SK-N-SH (cell line): ENCODE data around the gene DZIP1L. TPM values are rescaled to one million over a fixed set of nuclear protein-coding genes. Genes with fewer than 3 reads are reported as not detected.

Source experiments
- CTCF ChIA-PET: fragments of 300-600, 350-600 bp; formaldehyde crosslinking; extraction: SDS; loops from one replicate; lab custom pipeline; 2021; lab: Yijun Ruan, JAX
- POLR2A ChIA-PET: fragments of 350-600 bp; sonication (Branson Sonifier 250); formaldehyde crosslinking; extraction: SDS; loops from one replicate; lab custom pipeline; 2020; ENCODE audit warnings: antibody characterized with exemption, inconsistent platforms; lab: Yijun Ruan, JAX
- DNase-seq: peaks from one replicate; pipeline ENCODE4 v3.0.0; 2012
- H2AFZ ChIP-seq: fragments of 200-600 bp; sonication (generic); 2 replicates; pipeline ENCODE4 v1.8.1; 2016; ENCODE audit warnings: antibody characterized with exemption, mild to moderate bottlenecking, low read depth
- H3F3A ChIP-seq: fragments of 200-600 bp; sonication (generic); replicated peaks from 2 replicates; pipeline ENCODE3; 2016; ENCODE audit warnings: antibody characterized with exemption, mild to moderate bottlenecking; ENCODE audit not compliant: insufficient read depth
- H3K27ac ChIP-seq, 2 experiments: fragments of 200-500 bp in 1 of 2; fragments of 200-600 bp in 1 of 2; sonication (Bioruptor generic) in 1 of 2; sonication (generic), shearing (Covaris generic) in 1 of 2; 2 replicates each; pipeline versions ENCODE4 v1.5.1 to v1.6.1; 2014 to 2016; ENCODE audit warnings: low read depth in 2 of 2, inconsistent platforms in 1 of 2, low read length in 1 of 2, mild to moderate bottlenecking in 1 of 2, mixed read lengths in 1 of 2
- H3K27me3 ChIP-seq: fragments of 200-600 bp; sonication (generic), shearing (Covaris generic); 2 replicates; pipeline ENCODE4 v1.6.1; 2016; ENCODE audit warnings: mixed run types; ENCODE audit not compliant: insufficient read depth
- H3K36me3 ChIP-seq, 2 experiments: fragments of 200-500 bp in 1 of 2; fragments of 200-600 bp in 1 of 2; sonication (Bioruptor generic) in 1 of 2; sonication (generic) in 1 of 2; replicated peaks in 1 of 2; 2 replicates each; pipeline versions ENCODE3 to v1.5.1; 2014 to 2016; ENCODE audit warnings: low read length in 1 of 2, mild to moderate bottlenecking in 1 of 2; ENCODE audit not compliant: insufficient read depth in 2 of 2, control insufficient read depth in 1 of 2
- H3K4me1 ChIP-seq, 2 experiments: fragments of 200-500 bp in 1 of 2; fragments of 200-600 bp in 1 of 2; sonication (Bioruptor generic) in 1 of 2; sonication (generic), shearing (Covaris generic) in 1 of 2; 2 replicates each; pipeline versions ENCODE4 v1.5.1 to v1.6.1; 2014 to 2016; ENCODE audit warnings: low read depth in 1 of 2, low read length in 1 of 2, mixed run types in 1 of 2; ENCODE audit not compliant: insufficient read depth in 2 of 2, control insufficient read depth in 1 of 2
- H3K4me2 ChIP-seq: fragments of 200-600 bp; sonication (generic), shearing (Covaris generic); 2 replicates; pipeline ENCODE4 v1.6.1; 2017; ENCODE audit warnings: mixed run types
- H3K4me3 ChIP-seq, 2 experiments: fragments of 200-500 bp in 1 of 2; fragments of 200-600 bp in 1 of 2; sonication (Bioruptor generic) in 1 of 2; sonication (generic), shearing (Covaris generic) in 1 of 2; 2 replicates each; pipeline versions ENCODE4 v1.5.1 to v1.8.1; 2014 to 2016; ENCODE audit warnings: low read depth in 2 of 2, inconsistent platforms in 1 of 2, low read length in 1 of 2, mild to moderate bottlenecking in 1 of 2, mixed read lengths in 1 of 2, moderate library complexity in 1 of 2
- H3K79me2 ChIP-seq: fragments of 200-600 bp; sonication (generic); 2 replicates; pipeline ENCODE4 v1.8.1; 2017; ENCODE audit warnings: mild to moderate bottlenecking; ENCODE audit not compliant: insufficient read depth
- H3K9ac ChIP-seq: fragments of 200-600 bp; sonication (generic); 2 replicates; pipeline ENCODE4 v1.6.1; 2017; ENCODE audit warnings: mixed run types
- H3K9me2 ChIP-seq: fragments of 200-600 bp; sonication (generic); 2 replicates; pipeline ENCODE4 v1.6.1; 2017; ENCODE audit warnings: mixed run types
- H3K9me3 ChIP-seq: fragments of 200-600 bp; sonication (generic); 2 replicates; pipeline ENCODE4 v1.6.1; 2017; ENCODE audit warnings: mixed run types, mild to moderate bottlenecking, moderate library complexity
- H4K20me1 ChIP-seq: fragments of 200-600 bp; sonication (generic); 2 replicates; pipeline ENCODE4 v1.6.1; 2017; ENCODE audit warnings: mild to moderate bottlenecking, mixed run types; ENCODE audit not compliant: insufficient read depth
- CHD2 ChIP-seq: fragments of 150-350 bp; IDR thresholded peaks from 2 replicates; pipeline ENCODE4 v1.6.1; 2018; ENCODE audit warnings: low read length; ENCODE audit not compliant: partially characterized antibody
- CTCF ChIP-seq: fragments of 200-600 bp; sonication (generic); IDR thresholded peaks from 2 replicates; pipeline ENCODE4 v1.6.1; 2017; ENCODE audit warnings: antibody characterized with exemption, mild to moderate bottlenecking, moderate library complexity
- ELF1 ChIP-seq: IDR thresholded peaks from 2 replicates; pipeline ENCODE4 v1.4.0; 2012
- EP300 ChIP-seq, 2 experiments: IDR thresholded peaks; 2 replicates each; pipeline versions ENCODE4 v1.4.0 to v1.6.1; 2012; ENCODE audit warnings: borderline replicate concordance in 1 of 2, low read depth in 1 of 2, low read length in 1 of 2
- EZH2phosphoT487 ChIP-seq: fragments of 200-600 bp; sonication (generic); IDR thresholded peaks from 2 replicates; pipeline ENCODE4 v1.6.1; 2017; ENCODE audit warnings: low read depth, mixed run types, mild to moderate bottlenecking, antibody characterized with exemption, moderate library complexity, borderline replicate concordance
- FOSL2 ChIP-seq: IDR thresholded peaks from 2 replicates; pipeline ENCODE4 v1.4.0; 2012; ENCODE audit warnings: low read depth, mild to moderate bottlenecking, moderate library complexity, borderline replicate concordance
- GABPA ChIP-seq: IDR thresholded peaks from 2 replicates; pipeline ENCODE4 v1.4.0; 2012; ENCODE audit warnings: low read depth, mild to moderate bottlenecking
- GATA2 ChIP-seq: sonication (generic); formaldehyde crosslinking; IDR thresholded peaks from 2 replicates; pipeline ENCODE4 v1.5.0; 2020; ENCODE audit warnings: mild to moderate bottlenecking, missing genetic modification reagents
- IRF3 ChIP-seq: fragments of 150-350 bp; IDR thresholded peaks from 2 replicates; pipeline ENCODE4 v1.6.1; 2016; ENCODE audit warnings: mild to moderate bottlenecking, low read depth, low read length
- JUND ChIP-seq: IDR thresholded peaks from 2 replicates; pipeline ENCODE4 v1.4.0; 2012
- MAX ChIP-seq: IDR thresholded peaks from 2 replicates; pipeline ENCODE4 v1.4.0; 2012; ENCODE audit warnings: low read depth
- MEF2A ChIP-seq: IDR thresholded peaks from 2 replicates; pipeline ENCODE4 v1.4.0; 2012; ENCODE audit warnings: low read depth, borderline replicate concordance
- NFIC ChIP-seq: IDR thresholded peaks from 2 replicates; pipeline ENCODE4 v1.4.0; 2012; ENCODE audit warnings: borderline replicate concordance
- NRF1 ChIP-seq: IDR thresholded peaks from 2 replicates; pipeline ENCODE4 v1.6.1; 2012; ENCODE audit warnings: low read depth, mild to moderate bottlenecking, low read length
- PBX3 ChIP-seq: IDR thresholded peaks from 2 replicates; pipeline ENCODE4; 2012
- RAD21 ChIP-seq: IDR thresholded peaks from 2 replicates; pipeline ENCODE4 v1.6.1; 2012; ENCODE audit warnings: mild to moderate bottlenecking, low read length
- RCOR1 ChIP-seq: fragments of 150-350 bp; IDR thresholded peaks from 2 replicates; pipeline ENCODE4 v1.6.1; 2017; ENCODE audit warnings: antibody characterized with exemption, low read length
- RFX5 ChIP-seq: IDR thresholded peaks from 2 replicates; pipeline ENCODE4 v1.6.1; 2012; ENCODE audit warnings: mild to moderate bottlenecking, improper control_type of control experiment, low read length
- RXRA ChIP-seq: IDR thresholded peaks from 2 replicates; pipeline ENCODE4 v1.4.0; 2012; ENCODE audit warnings: low read depth, mild to moderate bottlenecking, borderline replicate concordance
- SIN3A ChIP-seq: IDR thresholded peaks from 2 replicates; pipeline ENCODE4 v1.6.1; 2012; ENCODE audit warnings: low read depth, mild to moderate bottlenecking, low read length, moderate library complexity, borderline replicate concordance
- SMC3 ChIP-seq: IDR thresholded peaks from 2 replicates; pipeline ENCODE4 v1.6.1; 2012; ENCODE audit warnings: low read depth, low read length, improper control_type of control experiment
- TEAD4 ChIP-seq: IDR thresholded peaks from 2 replicates; pipeline ENCODE4 v1.4.0; 2012; ENCODE audit warnings: mild to moderate bottlenecking, borderline replicate concordance; ENCODE audit not compliant: insufficient read depth
- USF1 ChIP-seq: IDR thresholded peaks from 2 replicates; pipeline ENCODE4 v1.4.0; 2012; ENCODE audit warnings: low read depth, borderline replicate concordance
- USF2 ChIP-seq: fragments of 150-350 bp; IDR thresholded peaks from 2 replicates; pipeline ENCODE4 v1.6.1; 2017; ENCODE audit warnings: antibody characterized with exemption, low read length, low read depth, borderline replicate concordance
- WGBS: methylation state at CpG from one replicate; pipeline ENCODE4 v1.1.6; 2017; ENCODE audit warnings: low lambda C conversion rate; 5-methylcytosine and 5-hydroxymethylcytosine counted together
- polyA plus RNA-seq, 3 experiments: library from polyadenylated mRNA; depleted of rRNA; stranded (reverse); fragments of >200 nt; gene quantifications; 2 replicates each; pipeline ENCODE4 v1.2.3, GENCODE V29; 2012

Gene DZIP1L
- polyA plus RNA-seq (2012; rRNA removed): 6.4 and 8.0 TPM in 2 replicates
- polyA plus RNA-seq (2012; cell fraction: cytosol; rRNA removed): 2.7 and 3.3 TPM in 2 replicates
- 42.4 and 46.4 TPM in 2 replicates for polyA plus RNA-seq (2012; cell fraction: nucleus; rRNA removed)

- Histone ChIP-seq H3K9ac (peak within 1 kb of the TSS; percentile 88), H3K27me3 (no peaks in the 10 kb centered on the region), H3K9me3 (no peaks in the 10 kb centered on the region), H2AFZ (peak within 1 kb of the TSS; percentile 87), H3F3A (peaks cover 14% of the 10 kb centered on the region), H3K36me3 (peaks cover 10 to 14% of the 10 kb centered on the region in 2 experiments), H3K4me2 (peak within 1 kb of the TSS; percentile 84), H3K27ac (peak within 1 kb of the TSS; percentile 89 to 94), H3K79me2 (peaks cover 46% of the 10 kb centered on the region), H4K20me1 (no peaks in the 10 kb centered on the region), H3K4me1 (peaks cover 13 to 18% of the 10 kb centered on the region in 2 experiments; a peak in 3 of 4 replicates), H3K9me2 (no peaks in the 10 kb centered on the region), H3K4me3 (peak within 1 kb of the TSS; percentile 85 to 93)
- POLR2A ChIA-PET: interaction anchor here (0.7 to 2.6 kb wide), 6 partner anchors 11 to 72 kb away, joined by 3 to 16 read pairs (median 4); partner anchors contain the start of genes ARMC8 and DBR1
- 0% methylated on average over 27 of the region's 86 CpGs for WGBS
- CTCF ChIA-PET: interaction anchor here (0.6 to 1.8 kb wide), 11 partner anchors 9 to 77 kb away, joined by 3 to 8 read pairs (median 4); no protein-coding TSS in a partner anchor
- peak; percentile 90 for DNase-seq
- no peak for TF ChIP-seq USF2
- 0 out of 2 replicates have a peak, but pooled peaks have one; percentile 7 for TF ChIP-seq RXRA
- no peak for TF ChIP-seq JUND
- TF ChIP-seq MAX: peak; percentile 50
- no peak; the same call in 1 of the 2 replicates for TF ChIP-seq GABPA
- TF ChIP-seq EZH2phosphoT487: no peak
- peak; percentile 58 for TF ChIP-seq CTCF
- 0 out of 2 replicates have a peak, but pooled peaks have one; percentile 26 for TF ChIP-seq NFIC
- TF ChIP-seq IRF3: no peak
- no peak for TF ChIP-seq PBX3
- TF ChIP-seq RAD21: 0 out of 2 replicates have a peak, but pooled peaks have one; percentile 10
- no peak for TF ChIP-seq ELF1
- TF ChIP-seq TEAD4: no peak
- no peak for TF ChIP-seq FOSL2
- peak; percentile 92; the same call in 1 of the 2 replicates for TF ChIP-seq MEF2A
- TF ChIP-seq SMC3: peak; percentile 29
- TF ChIP-seq EP300 (IDR thresholded peaks at IDR 0.05; ENCODE audit: borderline replicate concordance in 1 of 2, low read depth in 1 of 2, low read length in 1 of 2): peak in 1 of 2 experiments; percentile 40; a peak in 1 of 4 replicates
- 0 out of 2 replicates have a peak, but pooled peaks have one; percentile 29 for TF ChIP-seq NRF1
- TF ChIP-seq RCOR1: no peak
- TF ChIP-seq CHD2: no peak
- no peak for TF ChIP-seq USF1
- no peak for TF ChIP-seq RFX5
- TF ChIP-seq SIN3A: peak; percentile 31; the same call in 1 of the 2 replicates
- no peak for TF ChIP-seq GATA2 (CRISPR knock-in tag)
These were observed at the start of gene DZIP1L for GRCh38 chr3:138114988-138115971. DZIP1L (minus strand) TSS chr3:138115608; CDS start chr3:138103971, 11,637 bp downstream.
